A549 (cell line): ENCODE measurements around the gene ANTKMT. TPM values are rescaled to one million over a fixed set of nuclear protein-coding genes. Genes with fewer than 3 reads are reported as not detected.

Experiments
- ATAC-seq, 2 experiments: fragments of 200-7000 bp in 1 of 2; fragments of >200 bp in 1 of 2; cut with Nextera tagmentation in 1 of 2; cut with Tn5 transposase in 1 of 2; 3 replicates each; pipeline versions ENCODE4 v1.8.0 to v1.9.1; 2018 to 2020; ENCODE audit warnings: mild to moderate bottlenecking in 1 of 2, moderate library complexity in 1 of 2
- CTCF ChIA-PET: fragments of 300-600 bp; sonication (Branson Sonifier 250); formaldehyde crosslinking; extraction: SDS; loops from one replicate; lab custom pipeline; 2021; ENCODE audit warnings: antibody characterized with exemption, inconsistent platforms; lab: Yijun Ruan, JAX
- POLR2A ChIA-PET: fragments of 350-600 bp; formaldehyde crosslinking; extraction: SDS; loops from one replicate; lab custom pipeline; 2021; ENCODE audit warnings: antibody characterized with exemption, inconsistent platforms; lab: Yijun Ruan, JAX
- DNase-seq, 2 experiments: peaks; one replicate each; pipeline versions ENCODE4 v3.0.0 to v3.0.0-alpha.2; 2011 to 2016; ENCODE audit warnings: low read depth in 1 of 2, low spot score in 1 of 2
- FAIRE-seq: peaks from 2 replicates; lab custom pipeline; 2011; peaks lifted over from hg19 to GRCh38; lab: Jason Lieb, UNC
- H3K27ac ChIP-seq, 2 experiments: fragments of >200 bp; sonication (Bioruptor Twin); formaldehyde crosslinking; 3 replicates each; pipeline ENCODE4 v1.5.1; 2016 to 2017
- H3K4me1 ChIP-seq: fragments of >200 bp; sonication (Bioruptor Twin); formaldehyde crosslinking; 3 replicates; pipeline ENCODE4 v1.6.1; 2016
- H3K4me2 ChIP-seq: fragments of >200 bp; sonication (Bioruptor Twin); formaldehyde crosslinking; 3 replicates; pipeline ENCODE4 v1.6.1; 2016
- H3K4me3 ChIP-seq: fragments of >200 bp; sonication (Bioruptor Twin); formaldehyde crosslinking; 3 replicates; pipeline ENCODE4 v1.5.1; 2016
- H3K9me3 ChIP-seq: fragments of >200 bp; sonication (Bioruptor Twin); formaldehyde crosslinking; 3 replicates; pipeline ENCODE4 v1.6.1; 2016
- BHLHE40 ChIP-seq: IDR thresholded peaks from 2 replicates; pipeline ENCODE4 v1.6.1; 2012; ENCODE audit warnings: low read depth, low read length, inconsistent platforms
- CBX2 ChIP-seq: fragments of 200-600 bp; sonication (generic); IDR thresholded peaks from 2 replicates; pipeline ENCODE4 v1.6.1; 2016; ENCODE audit warnings: low read depth, mild to moderate bottlenecking, borderline replicate concordance
- CHD4 ChIP-seq: fragments of 200-600 bp; sonication (generic); IDR thresholded peaks from 2 replicates; pipeline ENCODE4 v1.6.1; 2016; ENCODE audit warnings: antibody characterized with exemption, mild to moderate bottlenecking, borderline replicate concordance
- FOSB ChIP-seq: fragments of 250-450 bp; sonication (Bioruptor Pico); IDR thresholded peaks from 2 replicates; pipeline ENCODE4 v1.5.0; 2020; ENCODE audit warnings: mild to moderate bottlenecking, moderate library complexity
- GATA3 ChIP-seq: IDR thresholded peaks from 2 replicates; pipeline ENCODE4 v1.6.1; 2012; ENCODE audit warnings: borderline replicate concordance
- HDAC2 ChIP-seq: fragments of 200-600 bp; sonication (generic); IDR thresholded peaks from 2 replicates; pipeline ENCODE4 v1.6.1; 2016
- HOXB13 ChIP-seq: fragments of 250-450 bp; sonication (Bioruptor Pico); IDR thresholded peaks from 2 replicates; pipeline ENCODE4 v1.5.0; 2020; ENCODE audit warnings: low read depth, mild to moderate bottlenecking, moderate library complexity
- KDM1A ChIP-seq: fragments of 200-600 bp; sonication (generic); IDR thresholded peaks from 2 replicates; pipeline ENCODE4 v1.6.1; 2016; ENCODE audit warnings: low read depth, mild to moderate bottlenecking
- MYC ChIP-seq: IDR thresholded peaks from 2 replicates; pipeline ENCODE4 v1.6.1; 2012; ENCODE audit warnings: mild to moderate bottlenecking, inconsistent platforms, low read length, improper control_type of control experiment, borderline replicate concordance
- NFE2L2 ChIP-seq: fragments of 150-350 bp; conservative IDR thresholded peaks from 2 replicates; pipeline ENCODE4 v1.6.1; 2014; ENCODE audit warnings: low read length
- NR3C1 ChIP-seq: fragments of >200 bp; sonication (Bioruptor Twin); formaldehyde crosslinking; IDR thresholded peaks from 3 replicates; pipeline ENCODE4 v1.6.1; 2017
- PHF8 ChIP-seq: fragments of 200-600 bp; sonication (generic); IDR thresholded peaks from 2 replicates; pipeline ENCODE4 v1.6.1; 2016; ENCODE audit warnings: low read depth, mild to moderate bottlenecking, antibody characterized with exemption, moderate library complexity, borderline replicate concordance
- POLR2A ChIP-seq: IDR thresholded peaks from 2 replicates; pipeline ENCODE4 v1.6.1; 2012; ENCODE audit warnings: mild to moderate bottlenecking, low read length
- RAD21 ChIP-seq, 2 experiments: fragments of >200 bp in 1 of 2; sonication (Bioruptor Twin) in 1 of 2; formaldehyde crosslinking in 1 of 2; IDR thresholded peaks in 1 of 2; conservative IDR thresholded peaks in 1 of 2; 2 replicates in 1 of 2; 3 replicates in 1 of 2; pipeline ENCODE4 v1.6.1; 2012 to 2018; ENCODE audit warnings: inconsistent platforms in 1 of 2
- RNF2 ChIP-seq: fragments of 200-600 bp; sonication (generic); IDR thresholded peaks from 2 replicates; pipeline ENCODE4 v1.6.1; 2016; ENCODE audit warnings: low read depth, mild to moderate bottlenecking, antibody characterized with exemption, moderate library complexity, borderline replicate concordance
- TFCP2L1 ChIP-seq: fragments of 250-450 bp; sonication (Bioruptor Pico); IDR thresholded peaks from 2 replicates; pipeline ENCODE4 v1.5.0; 2021; ENCODE audit warnings: mild to moderate bottlenecking
- TP53 ChIP-seq: fragments of 250-450 bp; sonication (Bioruptor Pico); IDR thresholded peaks from 2 replicates; pipeline ENCODE4 v1.5.0; 2021; ENCODE audit warnings: mild to moderate bottlenecking, moderate library complexity
- ZSCAN20 ChIP-seq: fragments of 250-450 bp; sonication (Bioruptor Pico); IDR thresholded peaks from 2 replicates; pipeline ENCODE4 v1.8.0; 2022; ENCODE audit warnings: mild to moderate bottlenecking, moderate library complexity
- WGBS: methylation state at CpG from one replicate; pipeline ENCODE4 v1.1.6; 2017; ENCODE audit errors: missing lambda C conversion rate; 5-methylcytosine and 5-hydroxymethylcytosine counted together
- polyA plus RNA-seq, 4 experiments: library from polyadenylated mRNA; depleted of rRNA in 3 of 4; stranded (reverse); fragments of >200 nt; fragmentation: RNase III in 1 of 4; extraction: RNeasy Plus Mini Kit Qiagen cat#74134 plus additional on column Dnase treatment in 1 of 4; gene quantifications; 2 replicates in 3 of 4; 3 replicates in 1 of 4; pipeline ENCODE4 v1.2.3, GENCODE V29; 2011 to 2017
- TF ChIP-seq, protein P1 (sequence below): IDR thresholded peaks from 2 replicates; pipeline ENCODE4 v1.6.1; 2012
- TF ChIP-seq, protein P2 (sequence below): fragments of 250-450 bp; sonication (Bioruptor Pico); IDR thresholded peaks from 2 replicates; pipeline ENCODE4 v1.5.0; 2021; ENCODE audit warnings: mild to moderate bottlenecking, moderate library complexity, borderline replicate concordance
- TF ChIP-seq, protein P3 (sequence below): fragments of 450-650 bp; IDR thresholded peaks from 2 replicates; pipeline ENCODE4 v1.6.1; 2014; ENCODE audit warnings: antibody characterized with exemption
- TF ChIP-seq, protein P4 (sequence below): IDR thresholded peaks from 2 replicates; pipeline ENCODE4 v1.6.1; 2012; ENCODE audit warnings: low read depth, borderline replicate concordance
- TF ChIP-seq, protein P5 (sequence below): fragments of 250-450 bp; sonication (Bioruptor Pico); IDR thresholded peaks from 2 replicates; pipeline ENCODE4 v1.5.0; 2020; ENCODE audit warnings: low read depth, mild to moderate bottlenecking, moderate library complexity
- TF ChIP-seq, protein P6 (sequence below): fragments of >200 bp; sonication (Bioruptor Twin); formaldehyde crosslinking; IDR thresholded peaks from 2 replicates; pipeline ENCODE4 v1.6.1; 2016

ANTKMT gene
- polyA plus RNA-seq, 2 of the 4 experiments (the other 2 are of a cell fraction): 11.9 to 55.8 TPM

DNA sequence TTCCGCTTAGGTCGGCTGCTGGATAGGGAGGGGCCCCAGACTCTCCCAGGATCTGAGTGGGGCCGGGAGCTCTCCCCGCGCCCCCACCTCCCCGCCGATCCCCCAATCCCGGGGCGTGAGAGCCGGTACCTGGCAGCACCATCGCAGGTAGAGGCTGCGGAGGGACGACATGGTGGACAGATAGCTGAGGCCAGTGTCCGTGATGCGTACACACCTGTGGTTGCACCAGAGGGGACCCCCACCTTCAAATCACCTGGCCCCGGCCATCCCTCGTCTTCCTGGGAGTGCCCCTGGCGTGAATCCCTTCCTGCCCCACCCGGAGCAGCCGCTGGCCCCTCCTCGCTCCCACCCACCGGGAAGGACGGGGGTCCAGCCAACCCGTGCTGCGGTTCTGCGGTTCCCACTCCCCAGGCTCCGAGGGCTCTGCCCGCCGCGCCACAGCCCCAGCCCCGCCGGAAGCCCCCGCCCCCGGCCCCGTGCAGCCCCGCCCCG lies 26.0 kb upstream of the ANTKMT start:
- H3K27ac ChIP-seq: peak overlapping the region in 1 of 2 experiments; percentile 76; a peak in 4 of 6 replicates
- peaks cover 18% of the 10 kb centered on the region; the same call in 2 of the 3 replicates for H3K4me1 ChIP-seq
- ChIA-PET CTCF (interaction anchor here (1.0 to 2.5 kb wide), 8 partner anchors 9 to 90 kb away, joined by 3 to 25 read pairs (median 5); no protein-coding TSS in a partner anchor), POLR2A (interaction anchor here (1.1 to 1.6 kb wide), 4 partner anchors 9 to 26 kb away, joined by 3 to 7 read pairs (median 6); partner anchors contain the start of gene ANTKMT)
- 11% methylated on average over 9 of the region's 37 CpGs for WGBS
- no peak for TF ChIP-seq KDM1A
- FAIRE-seq (no peak), DNase-seq (no peak), ATAC-seq (no peak)
- peak overlapping the region; percentile 91 for H3K4me2 ChIP-seq
- no peaks in the 10 kb centered on the region for H3K9me3 ChIP-seq
- peak overlapping the region; percentile 37 for H3K4me3 ChIP-seq

DNA sequence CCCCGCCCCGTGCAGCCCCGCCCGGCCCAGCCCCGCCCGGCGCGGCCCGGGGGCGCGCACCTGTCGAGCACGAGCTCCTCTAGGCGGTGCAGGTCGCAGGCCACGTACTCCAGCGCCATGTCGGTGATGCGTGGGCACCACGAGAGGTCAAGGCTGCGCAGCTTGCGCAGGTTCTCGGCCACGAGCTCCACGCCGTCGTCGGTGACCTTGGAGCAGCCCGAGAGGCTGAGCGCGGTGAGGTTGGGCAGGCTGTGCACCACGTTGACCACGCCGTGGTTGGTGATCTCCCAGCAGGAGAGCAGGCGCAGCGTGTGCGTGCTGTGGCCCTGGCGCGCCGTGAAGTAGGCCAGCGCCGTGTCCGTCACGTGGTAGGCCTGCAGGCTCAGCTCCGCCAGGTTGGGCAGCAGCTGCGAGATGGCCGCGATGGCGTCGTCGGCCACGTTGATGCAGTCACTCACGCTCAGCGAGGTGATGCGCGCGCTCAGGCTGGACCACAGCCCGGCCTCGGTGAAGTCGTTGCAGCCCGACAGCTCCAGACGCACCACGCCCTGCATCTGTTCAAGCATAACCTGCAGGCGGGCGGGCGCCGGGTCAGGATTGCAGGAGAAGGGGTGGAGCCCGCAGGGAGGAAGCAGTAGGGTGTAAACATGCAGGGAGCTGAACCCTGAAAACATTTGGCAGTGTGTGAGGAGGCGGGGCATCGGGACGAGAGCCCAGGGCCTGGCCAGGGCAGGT lies 25.4 kb upstream of the ANTKMT start:
- FAIRE-seq (no peak), DNase-seq (peak in 1 of 2 experiments; percentile 78), ATAC-seq (peak; percentile 38 to 61)
- 16% methylated on average over 30 of the region's 71 CpGs for WGBS
- peaks cover 22% of the 10 kb centered on the region; the same call in 2 of the 3 replicates for H3K4me1 ChIP-seq
- CTCF ChIA-PET: interaction anchor here (0.9 to 2.5 kb wide), 10 partner anchors 8 to 90 kb away, joined by 3 to 25 read pairs (median 4); partner anchors contain the start of gene RHOT2
- H3K27ac ChIP-seq: peak overlapping the region; percentile 51 to 76; a peak in 5 of 6 replicates
- H3K9me3 ChIP-seq: no peaks in the 10 kb centered on the region
- H3K4me2 ChIP-seq: peak overlapping the region; percentile 91
- H3K4me3 ChIP-seq: peak overlapping the region; percentile 37
- POLR2A ChIA-PET: interaction anchor here (1.1 to 1.6 kb wide), 4 partner anchors 10 to 25 kb away, joined by 3 to 7 read pairs (median 6); partner anchors contain the start of gene ANTKMT
- TF ChIP-seq HDAC2 (no peak), NFE2L2 (no peak), RNF2 (0 out of 2 replicates have a peak, but pooled peaks have one; percentile 43), POLR2A (peak; percentile 42; the same call in 1 of the 2 replicates), PHF8 (no peak), GATA3 (no peak), CBX2 (no peak)
- TF ChIP-seq, protein P1, sequence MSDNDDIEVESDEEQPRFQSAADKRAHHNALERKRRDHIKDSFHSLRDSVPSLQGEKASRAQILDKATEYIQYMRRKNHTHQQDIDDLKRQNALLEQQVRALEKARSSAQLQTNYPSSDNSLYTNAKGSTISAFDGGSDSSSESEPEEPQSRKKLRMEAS: peak; percentile 96
- TF ChIP-seq, protein P2, sequence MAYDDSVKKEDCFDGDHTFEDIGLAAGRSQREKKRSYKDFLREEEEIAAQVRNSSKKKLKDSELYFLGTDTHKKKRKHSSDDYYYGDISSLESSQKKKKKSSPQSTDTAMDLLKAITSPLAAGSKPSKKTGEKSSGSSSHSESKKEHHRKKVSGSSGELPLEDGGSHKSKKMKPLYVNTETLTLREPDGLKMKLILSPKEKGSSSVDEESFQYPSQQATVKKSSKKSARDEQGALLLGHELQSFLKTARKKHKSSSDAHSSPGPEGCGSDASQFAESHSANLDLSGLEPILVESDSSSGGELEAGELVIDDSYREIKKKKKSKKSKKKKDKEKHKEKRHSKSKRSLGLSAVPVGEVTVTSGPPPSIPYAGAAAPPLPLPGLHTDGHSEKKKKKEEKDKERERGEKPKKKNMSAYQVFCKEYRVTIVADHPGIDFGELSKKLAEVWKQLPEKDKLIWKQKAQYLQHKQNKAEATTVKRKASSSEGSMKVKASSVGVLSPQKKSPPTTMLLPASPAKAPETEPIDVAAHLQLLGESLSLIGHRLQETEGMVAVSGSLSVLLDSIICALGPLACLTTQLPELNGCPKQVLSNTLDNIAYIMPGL (CRISPR knock-in tag): no peak
- TF ChIP-seq, protein P3, sequence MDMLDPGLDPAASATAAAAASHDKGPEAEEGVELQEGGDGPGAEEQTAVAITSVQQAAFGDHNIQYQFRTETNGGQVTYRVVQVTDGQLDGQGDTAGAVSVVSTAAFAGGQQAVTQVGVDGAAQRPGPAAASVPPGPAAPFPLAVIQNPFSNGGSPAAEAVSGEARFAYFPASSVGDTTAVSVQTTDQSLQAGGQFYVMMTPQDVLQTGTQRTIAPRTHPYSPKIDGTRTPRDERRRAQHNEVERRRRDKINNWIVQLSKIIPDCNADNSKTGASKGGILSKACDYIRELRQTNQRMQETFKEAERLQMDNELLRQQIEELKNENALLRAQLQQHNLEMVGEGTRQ: peak; percentile 77
- TF ChIP-seq, protein P4, sequence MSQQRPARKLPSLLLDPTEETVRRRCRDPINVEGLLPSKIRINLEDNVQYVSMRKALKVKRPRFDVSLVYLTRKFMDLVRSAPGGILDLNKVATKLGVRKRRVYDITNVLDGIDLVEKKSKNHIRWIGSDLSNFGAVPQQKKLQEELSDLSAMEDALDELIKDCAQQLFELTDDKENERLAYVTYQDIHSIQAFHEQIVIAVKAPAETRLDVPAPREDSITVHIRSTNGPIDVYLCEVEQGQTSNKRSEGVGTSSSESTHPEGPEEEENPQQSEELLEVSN: peak; percentile 93

DNA sequence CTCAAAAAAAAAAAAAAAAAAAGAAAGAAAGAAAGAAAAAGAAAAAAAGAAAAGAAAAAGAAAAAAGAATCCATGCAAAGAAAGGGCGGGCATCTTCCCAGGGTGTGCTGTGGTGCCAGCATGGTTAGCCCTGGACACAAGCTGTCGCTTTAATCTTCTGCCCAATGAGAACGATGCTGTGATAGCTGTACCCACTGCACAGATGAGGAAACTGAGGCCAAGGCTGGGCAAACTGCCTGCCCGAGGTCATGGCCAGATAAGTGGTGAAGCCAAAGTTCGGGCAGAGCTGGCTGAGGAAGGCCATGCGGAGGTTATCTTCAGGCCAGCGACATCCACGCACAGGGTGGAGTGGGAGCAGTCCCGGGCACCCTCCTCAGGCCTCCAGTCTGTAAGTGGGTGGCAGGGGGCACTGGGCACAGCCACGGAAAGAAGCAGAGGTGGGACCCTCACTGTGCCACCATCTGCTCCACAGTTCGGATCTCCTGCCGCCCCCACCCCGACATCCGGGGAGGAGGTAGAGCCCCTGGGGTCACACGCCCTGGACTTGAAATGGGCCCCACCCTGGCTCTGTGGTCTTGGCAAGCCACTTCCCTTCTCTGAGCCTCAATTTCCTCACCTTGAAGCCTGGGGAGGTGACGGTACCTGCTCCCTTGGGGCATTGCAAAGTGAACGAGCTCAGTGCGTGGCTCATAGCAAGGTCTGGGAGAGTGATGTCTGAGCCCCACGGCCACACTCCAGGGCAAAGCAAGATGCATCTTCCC lies 21.9 kb upstream of the ANTKMT start:
- Histone ChIP-seq H3K27ac (no peak overlapping the region), H3K4me1 (peaks cover 26% of the 10 kb centered on the region; the same call in 2 of the 3 replicates), H3K9me3 (no peaks in the 10 kb centered on the region), H3K4me2 (no peak overlapping the region), H3K4me3 (no peak overlapping the region)
- no peak for FAIRE-seq
- TF ChIP-seq HOXB13 (CRISPR knock-in tag): no peak
- no peak for TF ChIP-seq POLR2A
- TF ChIP-seq BHLHE40: no peak
- TF ChIP-seq NR3C1: no peak
- TF ChIP-seq ZSCAN20 (CRISPR knock-in tag): no peak
- TF ChIP-seq MYC: no peak
- no peak for TF ChIP-seq RAD21 (conservative IDR thresholded peaks at IDR 0.05 in 1 of 2, IDR thresholded peaks at IDR 0.05 in 1 of 2)
- TF ChIP-seq, protein P4: no peak
- no peak for TF ChIP-seq TFCP2L1 (CRISPR knock-in tag)
- TF ChIP-seq, protein P5, sequence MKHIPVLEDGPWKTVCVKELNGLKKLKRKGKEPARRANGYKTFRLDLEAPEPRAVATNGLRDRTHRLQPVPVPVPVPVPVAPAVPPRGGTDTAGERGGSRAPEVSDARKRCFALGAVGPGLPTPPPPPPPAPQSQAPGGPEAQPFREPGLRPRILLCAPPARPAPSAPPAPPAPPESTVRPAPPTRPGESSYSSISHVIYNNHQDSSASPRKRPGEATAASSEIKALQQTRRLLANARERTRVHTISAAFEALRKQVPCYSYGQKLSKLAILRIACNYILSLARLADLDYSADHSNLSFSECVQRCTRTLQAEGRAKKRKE (CRISPR knock-in tag): no peak
- TF ChIP-seq TP53 (CRISPR knock-in tag): no peak
- TF ChIP-seq FOSB: no peak
- TF ChIP-seq, protein P6, sequence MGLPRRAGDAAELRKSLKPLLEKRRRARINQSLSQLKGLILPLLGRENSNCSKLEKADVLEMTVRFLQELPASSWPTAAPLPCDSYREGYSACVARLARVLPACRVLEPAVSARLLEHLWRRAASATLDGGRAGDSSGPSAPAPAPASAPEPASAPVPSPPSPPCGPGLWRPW: no peak
- TF ChIP-seq CBX2: no peak
- TF ChIP-seq CHD4: no peak
- TF ChIP-seq RNF2: no peak
- CTCF ChIA-PET: interaction anchor here (0.6 to 1.7 kb wide), 2 partner anchors 23 to 120 kb away, joined by 3 to 4 read pairs; no protein-coding TSS in a partner anchor
- POLR2A ChIA-PET: interaction anchor here (0.7 kb wide), 1 partner anchor 10 kb away, joined by 4 read pairs; no protein-coding TSS in a partner anchor
- 43% methylated on average over 9 of the region's 19 CpGs for WGBS
- DNase-seq: no peak
- no peak for ATAC-seq
